Cardiac ventricle fibroblast (primary cell): ENCODE data around the gene PRDM13. TPM values are rescaled to one million over a fixed set of nuclear protein-coding genes. Genes with fewer than 3 reads are reported as not detected.

Experiments
- total RNA-seq: library from RNA; depleted of rRNA; stranded (reverse); fragments of >200 nt; gene quantifications from 2 replicates; pipeline ENCODE4 v1.2.3, GENCODE V29; 2015

PRDM13 gene
- not detected in 2 replicates for total RNA-seq

DNA sequence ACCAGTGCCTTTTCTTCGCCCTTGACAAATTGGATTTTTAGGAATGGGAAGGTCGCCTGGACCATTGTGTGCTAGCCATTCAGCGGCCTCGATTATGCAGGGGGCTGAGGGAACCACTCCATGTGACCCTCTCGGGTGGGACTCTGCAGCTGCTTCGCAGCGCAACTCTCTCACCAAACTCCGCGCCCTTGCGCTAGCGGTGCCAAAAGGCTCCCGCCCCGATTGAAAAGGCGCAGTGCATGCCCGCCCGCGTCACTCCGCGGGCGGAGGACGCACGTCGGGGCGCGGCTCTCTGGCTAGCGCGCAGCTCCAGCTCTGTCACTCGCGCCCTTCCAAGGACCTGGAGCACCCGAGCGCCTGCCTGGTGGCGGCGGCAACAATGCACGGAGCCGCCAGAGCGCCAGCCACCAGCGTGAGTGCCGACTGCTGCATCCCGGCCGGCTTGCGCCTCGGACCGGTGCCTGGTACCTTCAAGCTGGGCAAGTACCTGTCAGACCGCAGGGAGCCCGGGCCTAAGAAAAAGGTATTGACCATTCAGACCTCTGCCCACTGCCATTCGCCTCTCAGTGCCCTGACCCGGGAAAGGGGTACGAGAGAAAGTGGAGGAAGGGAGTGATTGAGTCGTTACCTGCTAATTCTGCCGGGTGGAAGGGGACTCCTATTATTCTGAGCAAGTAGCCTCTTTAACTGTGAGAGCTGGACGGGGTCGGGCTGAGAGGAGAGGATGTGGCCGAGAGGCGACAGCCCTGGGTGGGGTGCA, at the start of gene PRDM13:
Gene PRDM13, plus strand, starts transcription at position 178 of the 760 bp plus-strand sequence. Its CDS starts 202 bp downstream, at position 380.

DNA sequence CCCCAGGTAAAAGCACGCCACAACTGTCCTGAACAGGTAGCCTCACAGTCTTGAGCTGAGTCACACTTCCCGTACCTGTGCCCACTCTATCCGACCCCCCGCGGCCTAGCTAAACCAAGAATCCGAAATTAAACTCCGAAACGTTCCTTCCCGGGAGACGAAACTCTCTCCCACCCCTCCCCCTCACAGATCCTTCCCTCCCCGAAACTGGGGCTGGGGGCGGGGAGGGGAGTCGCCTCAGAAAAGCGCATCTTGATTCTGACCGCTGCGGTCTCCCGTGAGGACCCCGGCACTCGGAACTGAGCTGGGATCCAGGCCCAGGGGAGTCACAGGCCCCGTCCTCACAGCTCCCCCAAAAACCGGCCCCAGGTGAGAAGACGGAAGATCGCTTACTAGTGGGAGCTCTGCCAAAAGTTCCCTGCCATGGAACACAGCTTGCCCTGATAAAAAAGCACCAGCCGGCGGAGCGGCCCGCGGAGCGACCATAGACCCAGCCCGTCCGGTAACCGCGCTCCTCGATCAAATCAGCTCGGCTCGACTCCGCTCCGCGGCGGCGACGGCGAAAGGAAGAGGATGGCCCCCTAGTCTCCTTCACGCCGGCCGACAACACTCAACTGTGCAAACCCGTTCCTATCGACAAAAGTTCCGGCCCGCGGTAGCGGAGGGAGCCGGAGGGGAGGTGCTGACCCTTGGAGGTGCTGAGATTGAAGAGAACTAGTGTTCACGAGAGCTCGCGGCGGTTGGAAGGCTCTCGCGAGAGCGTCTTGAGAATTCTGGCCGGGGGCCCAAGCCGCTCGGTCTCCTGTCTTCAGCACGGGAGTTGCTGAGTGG, 38.3 kb upstream of the PRDM13 start, which contains the start of gene CCNC:
Gene CCNC, minus strand, starts transcription at position 558 of the 831 bp plus-strand sequence. Its CDS starts 133 bp downstream, at position 425.

Other genes starting within 250 kb of the PRDM13 start
- gene COQ3, start 212.6 kb upstream of the PRDM13 start, total RNA-seq, result 0.73 and 1.00 TPM in 2 replicates
- gene PNISR, start 181.5 kb upstream of the PRDM13 start, total RNA-seq, result 26.9 and 38.1 TPM in 2 replicates
- 6.0 and 20.5 TPM in 2 replicates for gene USP45, start 91.4 kb upstream of the PRDM13 start, total RNA-seq
- gene CCNC, start 38.2 kb upstream of the PRDM13 start, total RNA-seq, result 21.2 and 26.2 TPM in 2 replicates